Measurements from ENCODE around the gene HSH2D. TPM values are rescaled to one million over a fixed set of nuclear protein-coding genes. Genes with fewer than 3 reads are reported as not detected.
"Not testable (repeated sequence)": the region's sequence is repeated elsewhere in the genome, so short reads cannot be mapped to it uniquely, and the experiment has no call there.

HSH2D gene
- total RNA-seq, 4 donors from 2014 or later: 28.0 to 111 (median 58.8) TPM

- Histone ChIP-seq H3K27me3 (no peaks in the 10 kb centered on the region), H3K4me1 (no peaks in the 10 kb centered on the region), H3K27ac (peak overlapping the region in 1 of 4 donors; percentile 30), H3K9me3 (no peaks in the 10 kb centered on the region), H3K36me3 (no peaks in the 10 kb centered on the region), H3K4me3 (no peak overlapping the region)
- TF ChIP-seq CTCF (IDR thresholded peaks at IDR 0.05) (no peak), POLR2A (IDR thresholded peaks at IDR 0.05) (no peak)
- DNase-seq: no peak
Observed at GRCh38 chr19:16168465-16169081, 25.1 kb downstream of the HSH2D start.

DNA sequence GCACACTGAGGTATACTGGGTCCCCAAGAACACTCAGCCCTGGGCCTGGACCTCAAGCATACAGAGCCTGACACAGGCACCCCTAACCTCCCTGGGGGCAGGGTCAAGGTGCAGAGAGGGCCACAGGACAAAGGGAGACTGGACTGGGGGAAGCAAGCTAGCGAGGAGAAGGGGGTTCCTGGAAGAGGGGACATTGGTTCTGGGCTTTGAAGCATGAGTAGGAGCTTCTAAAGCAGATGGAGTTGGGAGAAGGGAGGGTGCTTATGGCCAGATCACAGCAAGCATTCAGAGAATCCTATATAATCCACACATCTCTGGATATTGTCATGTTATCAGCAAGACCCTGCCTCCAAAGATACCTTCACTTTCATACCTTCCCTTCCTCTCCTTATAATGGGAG is 26.6 kb downstream of the HSH2D start:
- H3K9me3 ChIP-seq: no peaks in the 10 kb centered on the region
- TF ChIP-seq POLR2A (IDR thresholded peaks at IDR 0.05) (no peak), CTCF (IDR thresholded peaks at IDR 0.05) (no peak)
- no peaks in the 10 kb centered on the region for H3K36me3 ChIP-seq
- H3K4me3 ChIP-seq: no peak overlapping the region
- H3K4me1 ChIP-seq: no peaks in the 10 kb centered on the region
- H3K27me3 ChIP-seq: no peaks in the 10 kb centered on the region
- no peak for DNase-seq
- H3K27ac ChIP-seq: no peak overlapping the region

GRCh38 chr19:16175954-16176353 is 32.5 kb downstream of the HSH2D start:
- Histone ChIP-seq H3K4me3 (no peak overlapping the region), H3K4me1 (no peaks in the 10 kb centered on the region), H3K27me3 (no peaks in the 10 kb centered on the region), H3K36me3 (no peaks in the 10 kb centered on the region), H3K9me3 (peaks cover 0 to 4% (median 0%) of the 10 kb centered on the region in 4 donors), H3K27ac (no peak overlapping the region)
- no peak for DNase-seq
- TF ChIP-seq POLR2A (IDR thresholded peaks at IDR 0.05): no peak
- no peak for TF ChIP-seq CTCF (IDR thresholded peaks at IDR 0.05)

- not testable (repeated sequence) for H3K9me3 ChIP-seq, H3K27me3 ChIP-seq, H3K4me3 ChIP-seq, DNase-seq, H3K4me1 ChIP-seq, H3K27ac ChIP-seq, H3K36me3 ChIP-seq
Observed at GRCh38 chr19:16178866-16179265, 35.4 kb downstream of the HSH2D start.

GRCh38 chr19:16180611-16181010 is 37.1 kb downstream of the HSH2D start:
- Histone ChIP-seq H3K27me3 (no peaks in the 10 kb centered on the region), H3K4me1 (peaks cover 0 to 3% (median 0%) of the 10 kb centered on the region in 4 donors), H3K36me3 (no peaks in the 10 kb centered on the region), H3K9me3 (peaks cover 0 to under 1% (median 0%) of the 10 kb centered on the region in 4 donors), H3K4me3 (no peak overlapping the region), H3K27ac (no peak overlapping the region)
- TF ChIP-seq CTCF (IDR thresholded peaks at IDR 0.05) (no peak), POLR2A (IDR thresholded peaks at IDR 0.05) (no peak)
- no peak for DNase-seq

- H3K27ac ChIP-seq: peak overlapping the region; percentile 31 to 87 (median 80)
- H3K4me1 ChIP-seq: peaks cover 0 to 27% (median 3%) of the 10 kb centered on the region in 4 donors
- no peak for DNase-seq
- TF ChIP-seq CTCF (IDR thresholded peaks at IDR 0.05): no peak
- TF ChIP-seq POLR2A (IDR thresholded peaks at IDR 0.05): no peak
- peak overlapping the region; percentile 56 to 93 (median 88) for H3K4me3 ChIP-seq
- no peaks in the 10 kb centered on the region for H3K9me3 ChIP-seq
- peaks cover 0 to 27% (median 0%) of the 10 kb centered on the region in 3 donors for H3K36me3 ChIP-seq
- no peaks in the 10 kb centered on the region for H3K27me3 ChIP-seq
Observed at GRCh38 chr19:16184665-16185122, 41.2 kb downstream of the HSH2D start.

All from Peyer's patch (tissue), 4 donors.